Stimulated activated CD4-positive, alpha-beta T cell treated with anti-CD3 and anti-CD28 coated beads, Interleukin-4, amount 100 ng/mL, for 48 hours (primary cell): ENCODE data around the gene ACKR2.
"Not testable (repeated sequence)": the region's sequence is repeated elsewhere in the genome, so short reads cannot be mapped to it uniquely, and the experiment has no call there.

ENCODE experiments used
- DNase-seq, 2 donors: peaks; one replicate each; pipeline ENCODE4 v3.0.0-alpha.2; 2020; ENCODE audit warnings: low read depth in 2 of 2

Gene ACKR2

DNA sequence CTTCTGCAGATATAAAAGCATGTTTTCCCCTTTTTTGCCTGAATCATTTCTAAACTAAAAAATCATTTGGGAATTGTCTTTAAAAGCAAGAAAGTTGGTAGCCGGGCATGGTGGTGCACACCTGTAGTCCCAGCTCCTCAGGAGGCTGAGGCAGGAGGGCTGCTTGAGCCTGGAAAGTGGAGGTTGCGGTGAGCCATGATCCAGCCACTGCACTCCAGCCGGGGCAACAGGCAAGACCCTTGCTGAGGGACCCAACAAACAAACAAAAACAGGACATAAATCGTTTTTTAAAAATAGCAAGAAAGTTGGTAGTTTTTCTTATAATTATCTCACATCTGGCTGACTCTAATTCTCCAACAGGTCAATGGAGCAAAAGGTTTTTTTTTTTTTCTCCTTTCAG lies 7.5 kb upstream of the ACKR2 start:
- no peak for DNase-seq

DNA sequence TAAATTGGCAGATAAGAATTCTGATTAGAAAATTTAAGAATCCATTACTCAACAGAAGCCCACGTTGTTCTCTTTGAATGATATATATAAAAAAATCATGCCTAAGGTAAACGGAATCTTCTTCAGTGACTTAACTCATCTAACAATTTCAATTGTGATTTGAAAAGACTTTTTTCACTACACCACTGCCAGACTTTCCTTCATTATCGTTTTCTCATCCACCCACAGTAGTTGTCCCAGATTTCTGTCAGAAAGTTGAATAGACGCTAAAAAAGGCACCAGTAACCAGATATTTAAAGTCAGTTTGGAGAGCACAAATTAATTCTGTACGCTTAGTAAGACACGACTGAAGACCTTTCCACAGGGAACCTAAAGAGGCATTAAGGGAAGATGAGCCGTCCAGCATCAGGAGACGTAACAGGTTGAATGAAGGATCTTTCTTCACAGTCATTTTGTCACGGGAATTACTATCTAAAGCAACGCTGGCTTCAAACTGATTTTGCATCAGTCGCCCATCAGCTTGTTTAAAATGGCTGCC lies 6.3 kb upstream of the ACKR2 start:
- no peak for DNase-seq

GRCh38 chr3:42803414-42804105 lies 5.7 kb upstream of the ACKR2 start:
- DNase-seq = peak; percentile 10 to 26

GRCh38 chr3:42804106-42804830 lies 5.0 kb upstream of the ACKR2 start, which contains the start of gene HIGD1A:
Gene HIGD1A, minus strand, starts transcription at chr3:42804490. Its CDS starts 10,237 bp downstream, at chr3:42794253.
- peak; percentile 83 to 94 for DNase-seq

GRCh38 chr3:42804831-42805132 lies 4.5 kb upstream of the ACKR2 start:
- DNase-seq = no peak

- DNase-seq = no peak
Observed at GRCh38 chr3:42805141-42805821, 4.0 kb upstream of the ACKR2 start.

GRCh38 chr3:42807929-42808328 lies 1.3 kb upstream of the ACKR2 start:
- no peak for DNase-seq

- not testable (repeated sequence) for DNase-seq
Observed at GRCh38 chr3:42810706-42811105, 1.5 kb downstream of the ACKR2 start.

GRCh38 chr3:42811118-42811883 lies 2.1 kb downstream of the ACKR2 start:
- not testable (repeated sequence) for DNase-seq

DNA sequence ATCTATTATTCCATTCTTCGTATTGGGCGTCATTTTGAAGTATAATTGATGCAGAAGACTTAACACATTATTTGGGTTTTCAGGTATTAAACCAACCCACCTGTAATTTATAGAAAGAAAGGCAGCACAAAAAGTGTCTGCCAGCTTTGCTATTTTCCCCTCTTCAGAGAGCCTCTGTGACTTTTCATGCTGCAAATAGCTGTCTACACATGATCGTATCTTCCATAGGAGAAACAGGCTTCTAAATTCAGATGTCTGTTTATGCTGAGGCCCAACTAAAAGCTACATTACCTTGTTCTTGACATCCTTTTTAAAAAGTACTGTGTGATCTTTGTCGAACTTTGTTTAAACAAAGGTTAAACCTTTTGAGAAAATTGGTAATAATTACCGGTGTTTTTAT lies 5.0 kb downstream of the ACKR2 start:
- no peak for DNase-seq

DNA sequence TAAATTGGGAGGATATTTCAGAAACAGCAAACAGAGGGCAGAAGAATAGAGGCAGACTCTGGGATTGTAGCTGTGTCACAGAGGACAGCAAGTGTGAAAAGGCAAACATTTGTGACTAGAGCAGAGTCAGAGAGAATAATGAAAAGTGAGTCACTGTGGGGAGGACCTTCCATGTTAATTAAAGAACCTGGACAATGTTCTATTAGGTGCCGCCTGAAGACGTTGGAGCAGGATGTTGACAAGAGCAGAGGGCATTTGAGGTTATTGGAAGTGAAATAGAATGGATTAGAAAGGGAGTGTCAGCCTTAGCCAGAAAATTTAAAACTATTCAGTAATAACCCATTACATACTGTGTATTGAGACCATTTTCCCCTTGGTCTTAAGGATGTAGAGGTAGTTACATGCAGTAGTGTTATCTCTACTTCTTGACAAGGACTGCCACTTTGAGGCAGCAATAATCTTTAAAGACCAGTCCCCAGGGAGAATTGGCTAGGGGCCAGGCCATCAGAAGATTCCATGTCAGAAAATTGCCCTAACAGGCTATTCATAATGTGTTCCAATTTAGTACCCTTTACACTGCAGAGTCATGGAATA lies 5.8 kb downstream of the ACKR2 start:
- no peak for DNase-seq

DNA sequence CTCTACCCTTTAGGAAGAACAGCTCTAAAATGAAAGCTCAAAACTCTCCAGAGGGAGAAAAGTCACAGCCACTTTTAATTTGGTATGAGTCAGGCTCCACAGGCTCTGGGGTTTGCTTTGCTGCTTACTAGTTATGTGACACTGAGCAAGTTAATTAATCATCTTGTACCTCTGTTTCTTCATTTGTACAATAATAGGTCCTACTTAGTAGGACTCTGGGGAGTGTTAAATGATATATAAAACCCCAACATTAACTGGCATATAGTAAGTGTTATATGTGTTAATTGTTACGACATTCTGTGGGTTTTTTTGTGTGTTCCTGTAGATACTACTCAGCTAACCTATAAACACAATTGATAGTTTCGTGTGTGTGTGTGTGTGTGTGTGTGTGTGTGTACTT lies 6.6 kb downstream of the ACKR2 start:
- DNase-seq = no peak

GRCh38 chr3:42819351-42819965 lies 10.2 kb downstream of the ACKR2 start:
- no peak for DNase-seq

DNA sequence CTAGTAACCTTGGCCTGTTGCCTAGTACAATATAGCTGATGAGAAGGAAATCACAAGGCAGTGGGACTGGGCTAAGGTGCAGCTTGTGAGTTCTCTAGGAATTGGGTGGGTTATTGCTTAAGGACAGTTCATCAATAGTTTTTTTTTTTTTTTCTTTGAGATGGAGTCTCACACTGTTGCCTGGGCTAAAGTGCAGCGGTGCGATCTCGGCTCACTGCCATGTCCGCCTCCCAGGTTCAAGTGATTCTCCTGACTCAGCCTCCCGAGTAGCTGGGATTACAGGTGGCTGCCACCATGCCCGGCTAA lies 11.5 kb downstream of the ACKR2 start:
- no peak for DNase-seq

- DNase-seq = no peak
Observed at GRCh38 chr3:42822828-42823227, 13.6 kb downstream of the ACKR2 start.

DNA sequence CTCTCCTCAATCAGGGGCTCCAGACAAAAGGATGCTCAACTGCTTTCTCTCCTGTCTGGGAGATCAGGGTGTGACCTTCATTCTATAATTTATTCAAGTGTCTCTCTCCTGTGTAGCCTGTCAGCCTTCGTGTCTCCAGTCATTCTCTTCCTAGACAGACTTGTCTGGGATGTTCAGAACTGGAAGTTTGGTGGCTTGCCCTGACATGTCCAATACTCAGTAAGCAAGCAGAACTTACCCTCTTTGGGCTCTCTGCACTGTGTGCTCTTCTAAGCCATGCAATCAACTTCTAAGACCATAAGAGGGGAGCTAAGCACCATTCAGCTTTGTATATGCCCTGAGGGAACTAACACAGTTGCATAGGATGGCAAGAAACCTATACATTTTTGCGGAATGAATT lies 14.1 kb downstream of the ACKR2 start:
- DNase-seq = no peak

GRCh38 chr3:42826141-42826540 lies 16.9 kb downstream of the ACKR2 start:
- no peak for DNase-seq

GRCh38 chr3:42827023-42827422 lies 17.8 kb downstream of the ACKR2 start:
- DNase-seq = no peak

DNA sequence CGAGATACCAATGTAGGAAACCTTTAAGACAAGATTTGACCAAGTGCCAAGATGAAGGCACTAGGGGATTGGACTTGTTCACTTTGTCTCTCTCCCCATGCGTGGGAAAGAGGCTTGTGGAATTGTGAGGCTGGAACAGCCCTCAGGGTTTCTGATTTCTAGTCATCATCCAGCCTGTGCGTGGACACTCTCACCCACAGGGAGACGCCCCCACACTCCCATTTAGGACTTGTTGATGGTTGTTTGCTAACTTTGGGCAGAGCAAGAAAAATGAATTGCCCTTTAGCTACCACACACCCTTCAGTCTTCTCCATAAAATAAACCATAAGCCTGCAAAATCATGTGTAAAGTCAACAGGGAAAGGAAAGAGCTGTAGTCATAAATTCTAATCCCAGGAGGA lies 18.4 kb downstream of the ACKR2 start:
- DNase-seq = no peak

DNA sequence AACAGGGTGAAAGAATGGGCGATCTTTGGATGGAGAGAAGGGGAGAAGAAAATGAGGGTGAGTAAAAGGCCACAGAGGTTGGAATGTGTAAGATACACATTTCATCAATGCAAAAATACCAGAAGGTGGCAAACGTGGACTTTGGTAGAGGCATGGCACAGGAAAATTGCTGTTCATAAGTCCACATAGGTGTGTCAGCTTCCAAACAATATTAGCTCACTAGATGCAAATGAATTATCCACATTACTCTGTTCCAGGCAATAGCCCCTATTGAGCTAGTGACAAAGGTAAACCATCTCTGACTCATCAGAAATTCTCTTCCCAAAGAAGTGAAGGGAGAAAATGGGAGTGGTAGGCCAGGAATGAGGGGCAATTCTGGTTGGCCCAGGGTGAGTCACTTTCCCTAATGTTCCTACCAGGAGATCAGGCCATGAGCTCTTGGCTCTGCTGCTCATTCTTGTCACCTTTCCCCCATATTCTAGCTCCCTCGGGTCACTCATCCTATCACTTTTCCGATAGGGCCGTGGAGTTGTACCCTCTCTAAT lies 19.9 kb downstream of the ACKR2 start:
- DNase-seq = no peak
